HG03521 (cell line): ENCODE measurements around the gene SPON1.

ENCODE experiments used
- ATAC-seq: cut with Tn5 transposase; IDR thresholded peaks from one replicate; pipeline ENCODE4 v1.9.1; 2021; ENCODE audit warnings: mild to moderate bottlenecking, moderate library complexity; ENCODE audit not compliant: unreplicated experiment

The SPON1 gene

GRCh38 chr11:13942971-13943381 lies 19.5 kb upstream of the SPON1 start:
- ATAC-seq: no peak

DNA sequence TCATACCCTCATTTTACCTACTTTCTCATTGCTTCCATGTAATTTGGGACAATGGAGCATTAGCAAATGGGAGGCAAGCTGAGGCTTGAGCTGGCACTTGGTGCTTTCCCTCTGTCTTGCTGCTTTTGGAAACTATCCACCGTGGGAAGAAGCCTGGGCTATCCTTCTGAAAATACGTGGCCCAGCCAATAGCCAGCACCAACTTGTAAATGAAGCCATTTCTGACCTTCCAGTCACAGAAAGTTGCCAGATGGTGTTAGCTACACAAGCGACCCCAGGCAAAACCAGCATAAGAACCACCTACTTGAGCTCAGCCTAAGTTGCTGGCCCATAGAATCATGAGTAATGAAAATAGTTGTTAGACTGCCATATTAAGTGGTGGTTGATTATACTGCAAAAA lies 18.5 kb upstream of the SPON1 start:
- ATAC-seq: no peak

DNA sequence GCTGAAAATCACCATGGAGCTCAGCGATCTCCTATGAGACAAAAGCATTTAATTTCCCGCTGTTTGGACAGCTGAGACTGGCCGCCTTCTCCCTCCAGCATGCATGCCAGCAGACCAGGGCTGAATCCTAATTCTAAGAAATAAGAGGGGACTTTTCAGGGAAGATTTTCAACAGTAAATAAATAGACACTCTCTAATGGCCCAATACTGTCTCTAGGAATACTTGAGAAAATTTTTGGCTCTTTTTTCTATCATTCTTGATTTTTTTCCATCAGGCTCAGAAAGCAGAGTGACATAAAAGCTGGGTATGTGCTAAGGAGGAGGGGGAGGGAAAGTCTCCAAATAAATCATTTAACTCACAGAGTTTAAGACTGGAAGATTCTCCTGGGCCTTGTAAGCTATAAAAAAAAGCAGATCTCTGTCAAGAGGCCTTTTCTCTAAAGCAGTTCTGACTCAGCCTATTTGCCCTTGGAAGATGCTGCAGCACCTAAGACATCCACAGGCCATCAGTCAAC lies 17.6 kb upstream of the SPON1 start:
- no peak for ATAC-seq

GRCh38 chr11:13947379-13947778 lies 15.1 kb upstream of the SPON1 start:
- no peak for ATAC-seq

- no peak for ATAC-seq
These were observed 12.6 kb upstream of the SPON1 start for GRCh38 chr11:13949876-13950275.

DNA sequence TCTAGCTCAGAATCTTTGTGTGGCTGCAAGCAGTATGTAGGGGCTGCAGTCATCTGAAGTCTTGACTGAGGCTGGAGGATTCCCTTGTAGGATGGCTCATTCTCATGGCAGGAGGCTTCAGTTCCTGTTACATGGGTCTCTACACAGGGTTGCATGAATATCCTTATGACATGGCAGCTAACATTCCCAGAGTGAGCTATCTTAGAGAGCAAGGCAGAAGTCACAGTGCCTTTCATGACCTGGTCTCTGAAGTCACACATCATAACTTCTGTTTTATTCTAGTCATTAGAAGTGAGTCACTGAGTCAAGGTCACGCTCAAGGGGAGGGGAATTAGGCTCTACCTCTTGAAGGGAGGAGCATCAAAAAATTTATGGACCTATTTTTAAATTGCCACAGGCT lies 10.3 kb upstream of the SPON1 start:
- no peak for ATAC-seq

GRCh38 chr11:13952668-13953067 lies 9.9 kb upstream of the SPON1 start:
- no peak for ATAC-seq

DNA sequence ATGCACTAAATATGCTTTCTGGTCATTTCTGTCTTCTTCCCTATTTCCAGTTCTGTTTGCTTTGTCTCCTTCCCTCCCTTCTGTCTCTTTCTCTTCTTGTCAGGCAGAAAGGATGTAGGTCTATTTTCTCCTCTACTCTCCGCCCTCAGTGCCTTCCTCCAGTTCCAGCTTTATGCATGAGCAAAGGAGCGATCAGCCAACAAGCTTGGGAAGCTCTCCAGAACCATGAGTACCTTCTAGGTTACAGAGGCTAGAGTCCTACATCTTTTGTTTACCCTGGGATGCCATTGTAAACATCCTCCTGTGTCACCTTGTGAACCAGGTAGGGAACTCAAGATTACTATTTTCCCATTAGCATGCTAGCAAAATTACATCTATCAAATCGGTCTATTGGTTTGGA lies 7.9 kb upstream of the SPON1 start:
- ATAC-seq: no peak

DNA sequence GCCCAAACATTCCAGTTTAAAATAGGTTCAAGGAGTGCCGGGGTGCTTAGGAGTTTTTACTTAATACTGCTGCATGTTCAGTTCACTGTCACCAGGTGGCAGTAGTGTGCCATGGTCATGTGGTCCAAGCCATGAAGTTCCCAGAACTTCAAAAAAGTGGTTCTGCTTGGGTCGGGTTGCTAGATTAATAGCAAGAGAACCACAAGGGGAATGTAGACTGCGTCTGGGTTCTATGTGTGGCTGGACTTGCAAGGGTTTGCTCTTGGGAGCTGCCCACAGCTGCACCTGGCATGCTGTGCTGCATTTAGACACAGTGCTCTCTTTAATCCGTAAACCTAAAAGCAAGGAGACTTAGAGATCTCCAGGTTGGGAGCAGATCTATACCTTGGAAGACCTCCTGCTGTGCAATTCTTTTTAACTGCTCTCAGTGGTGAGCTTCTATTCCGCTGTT lies 6.5 kb upstream of the SPON1 start:
- ATAC-seq: no peak

GRCh38 chr11:13956988-13957387 lies 5.5 kb upstream of the SPON1 start:
- no peak for ATAC-seq

- no peak for ATAC-seq
These were observed 3.7 kb upstream of the SPON1 start for GRCh38 chr11:13958641-13959400.

- no peak for ATAC-seq
These were observed 343 bp upstream of the SPON1 start for GRCh38 chr11:13962198-13962561.

DNA sequence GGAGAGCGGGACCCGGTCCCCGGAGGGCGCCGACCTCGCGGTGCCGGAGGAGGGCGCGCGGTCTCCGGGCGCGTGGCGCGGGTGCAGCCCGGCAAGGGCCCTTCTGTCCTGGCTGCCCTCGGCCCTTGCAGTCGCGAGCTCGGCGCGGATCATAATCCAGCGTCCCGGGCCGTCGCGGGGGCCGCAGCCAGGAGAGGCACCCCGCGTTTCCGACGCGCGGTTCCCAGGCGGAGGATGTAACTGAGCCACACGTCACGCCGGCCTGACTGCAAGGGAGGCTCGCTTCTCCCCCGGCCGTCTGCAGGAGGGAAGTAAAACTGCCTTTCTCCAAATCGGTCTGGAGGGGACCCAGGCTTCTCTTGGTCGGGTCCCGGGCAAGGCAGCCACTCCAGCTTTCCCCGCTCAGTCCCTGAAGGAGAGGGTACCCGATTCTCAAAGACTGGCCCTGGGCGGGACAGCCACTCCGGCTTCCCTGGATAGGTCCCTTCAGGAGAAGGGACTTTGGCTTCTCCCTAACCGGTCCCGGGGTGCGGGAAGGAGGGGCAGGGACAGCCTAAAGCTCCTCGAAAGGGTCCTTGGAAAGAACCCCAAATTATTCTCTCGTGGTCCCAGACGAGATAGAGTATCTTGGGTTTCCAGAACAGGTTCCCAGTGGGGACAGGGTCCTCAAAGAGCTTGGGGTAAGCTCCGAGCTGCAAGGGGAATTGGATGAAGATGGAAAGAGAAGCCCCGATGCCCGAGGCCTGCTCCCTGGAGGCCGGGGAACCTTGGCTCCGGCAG lies 836 bp downstream of the SPON1 start:
- ATAC-seq: no peak

- no peak for ATAC-seq
These were observed 1.6 kb downstream of the SPON1 start for GRCh38 chr11:13963949-13964770.

DNA sequence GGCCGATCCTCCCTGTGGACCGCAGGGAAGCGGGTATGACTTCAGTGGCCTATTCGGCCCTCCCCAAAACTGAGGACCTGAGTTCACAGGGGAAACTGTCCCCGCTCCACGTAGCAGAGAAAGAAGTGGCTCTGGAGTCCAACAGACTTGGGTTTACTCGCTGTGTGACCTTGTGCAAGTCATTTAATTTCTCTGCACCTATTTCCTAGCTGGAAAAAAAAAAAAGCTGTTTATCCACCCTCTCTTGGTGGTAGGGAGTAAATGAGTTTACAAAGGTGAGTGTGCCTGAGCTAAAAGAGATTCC lies 2.2 kb downstream of the SPON1 start:
- ATAC-seq: no peak

- no peak for ATAC-seq
These were observed 2.8 kb downstream of the SPON1 start for GRCh38 chr11:13965337-13965736.

GRCh38 chr11:13966013-13966412 lies 3.5 kb downstream of the SPON1 start:
- no peak for ATAC-seq

- no peak for ATAC-seq
These were observed 4.0 kb downstream of the SPON1 start for GRCh38 chr11:13966486-13966885.

- ATAC-seq: no peak
These were observed 8.5 kb downstream of the SPON1 start for GRCh38 chr11:13970986-13971385.

- no peak for ATAC-seq
These were observed 9.8 kb downstream of the SPON1 start for GRCh38 chr11:13972043-13972910.

GRCh38 chr11:13972944-13973343 lies 10.4 kb downstream of the SPON1 start:
- no peak for ATAC-seq
